GM18951 (cell line): ENCODE measurements around the gene SH2D7.

Experiments
- POLR2A ChIP-seq: IDR thresholded peaks from 4 replicates; pipeline ENCODE4 v1.6.1; 2011; ENCODE audit warnings: mild to moderate bottlenecking; ENCODE audit not compliant: insufficient read length, insufficient read depth; ENCODE audit errors: extremely low read depth
- in situ Hi-C: fragments of 300-500 bp; cut with MboI; formaldehyde crosslinking; loops from one replicate; pipeline ENCODE4 v1.12.0; 2022; ENCODE audit warnings: low sequenced_read_pairs, mixed read lengths, inconsistent platforms; ENCODE audit not compliant: unreplicated experiment

SH2D7 gene

GRCh38 chr15:78105476-78106241 lies 13.3 kb downstream of the SH2D7 start:
- TF ChIP-seq POLR2A: no peak
- in situ Hi-C loops: no loop called here

DNA sequence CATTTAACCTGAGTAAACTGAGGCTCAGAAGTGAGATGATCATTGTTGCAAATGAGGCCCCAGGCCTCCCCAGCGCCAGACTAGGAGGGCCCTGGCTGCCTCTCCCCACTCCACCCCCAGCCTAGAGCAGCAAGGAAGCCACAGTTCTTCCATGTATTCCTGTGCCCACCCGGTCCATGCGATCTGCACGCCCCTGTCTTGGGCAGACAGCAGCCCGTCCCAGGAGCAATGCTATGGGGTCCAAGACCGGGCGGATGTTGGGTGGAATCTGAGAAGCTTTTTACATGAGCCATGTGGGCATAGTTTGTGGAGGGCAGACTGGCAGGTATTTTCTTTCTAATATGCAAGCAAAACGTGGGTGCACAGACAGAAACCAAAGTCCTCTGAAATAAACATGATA lies 15.1 kb downstream of the SH2D7 start:
- in situ Hi-C loops: no loop called here
- TF ChIP-seq POLR2A: no peak

DNA sequence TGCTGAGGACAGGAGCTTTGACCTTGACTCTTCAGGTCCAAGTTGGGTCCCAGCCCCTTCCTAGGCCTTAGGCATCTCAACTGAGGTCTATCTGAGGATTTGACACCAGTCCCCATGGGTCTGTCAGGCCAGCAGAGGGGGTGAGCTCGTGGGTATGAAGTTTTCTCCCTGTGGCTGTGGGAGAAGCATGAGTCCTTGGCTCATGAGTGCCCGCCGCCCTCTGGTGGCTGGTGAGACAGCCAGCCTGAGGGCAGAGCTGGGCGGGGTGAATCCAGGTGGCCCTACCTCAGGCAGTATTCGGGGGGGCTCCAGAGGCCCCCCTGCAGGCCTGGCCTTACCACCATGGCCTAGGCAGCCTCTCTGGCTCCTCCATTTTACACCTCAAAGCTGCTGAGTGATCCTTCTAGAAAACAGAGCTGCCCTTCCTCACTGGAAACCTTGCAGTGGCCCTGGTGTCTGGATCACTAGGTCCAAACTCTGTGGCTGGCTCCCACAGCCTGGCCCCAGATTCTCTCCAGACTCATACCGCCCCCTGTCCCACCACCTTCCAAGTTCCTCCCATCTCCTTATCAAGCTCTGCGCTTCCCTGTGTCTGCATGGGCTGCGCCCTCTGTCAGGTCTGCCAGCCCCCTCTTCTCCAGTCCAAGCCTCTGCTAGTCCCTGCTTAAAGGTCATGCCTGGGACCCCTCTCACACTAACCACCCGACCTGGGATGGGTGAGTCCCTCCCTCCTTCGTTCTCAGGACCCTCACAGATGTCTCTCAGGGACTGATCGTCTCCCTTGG lies 16.1 kb downstream of the SH2D7 start:
- in situ Hi-C loops: no loop called here
- TF ChIP-seq POLR2A: no peak

- in situ Hi-C loops: no loop called here
- no peak for TF ChIP-seq POLR2A
Observed at GRCh38 chr15:78109156-78109555, 16.8 kb downstream of the SH2D7 start.

DNA sequence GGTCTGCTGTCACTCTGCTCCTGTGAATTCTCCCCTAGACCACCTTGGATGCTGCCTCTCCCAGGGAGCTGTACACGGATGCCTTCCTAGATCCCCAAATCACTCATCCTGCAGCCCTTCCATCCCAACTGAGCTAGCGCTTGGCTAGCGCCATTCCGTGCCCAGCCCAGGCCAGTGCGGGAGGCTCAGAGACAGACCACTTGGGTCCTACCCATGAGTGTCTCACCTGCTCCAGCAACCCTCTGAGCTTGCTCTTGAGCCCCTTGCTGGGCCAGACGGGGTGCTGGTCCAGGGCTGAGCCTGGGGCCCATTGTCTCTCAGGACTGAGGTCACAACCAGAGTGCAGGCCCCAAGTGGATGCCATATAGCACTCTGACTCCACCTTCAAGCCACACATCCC lies 17.7 kb downstream of the SH2D7 start:
- in situ Hi-C loops: loop anchor here (5.0 to 10.0 kb wide), 3 partner anchors 87 to 143 kb away; partner anchors contain the start of gene ACSBG1
- no peak for TF ChIP-seq POLR2A

DNA sequence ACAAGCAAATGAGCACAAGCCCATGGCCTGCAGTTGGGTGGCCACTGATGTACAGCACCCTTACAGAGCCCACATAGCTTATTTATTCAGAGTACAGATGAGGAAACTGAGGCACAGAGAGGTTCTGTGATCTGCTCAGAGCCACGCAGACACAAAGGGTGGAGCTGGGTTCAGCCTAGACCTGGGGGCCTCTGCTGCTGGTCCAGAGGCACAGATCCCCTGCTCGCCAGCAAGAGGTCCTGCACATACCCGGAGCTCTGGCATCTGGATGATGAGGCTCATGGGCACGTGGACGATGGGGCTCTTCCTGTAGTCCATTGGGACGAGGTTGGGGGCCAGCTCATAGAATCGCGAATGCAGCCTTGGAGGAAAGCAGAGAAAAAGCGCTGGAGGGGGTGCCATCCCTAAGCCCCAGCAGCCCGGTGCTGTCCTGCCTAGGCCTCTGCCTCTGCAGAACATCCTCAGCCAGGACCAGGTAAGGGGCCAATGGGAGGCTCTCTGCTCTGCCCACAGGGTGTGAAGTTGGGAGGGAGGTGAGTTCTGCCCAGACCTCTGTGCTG lies 18.6 kb downstream of the SH2D7 start:
- TF ChIP-seq POLR2A: no peak
- in situ Hi-C loops: loop anchor here (5.0 to 10.0 kb wide), 3 partner anchors 86 to 144 kb away; partner anchors contain the start of gene ACSBG1

DNA sequence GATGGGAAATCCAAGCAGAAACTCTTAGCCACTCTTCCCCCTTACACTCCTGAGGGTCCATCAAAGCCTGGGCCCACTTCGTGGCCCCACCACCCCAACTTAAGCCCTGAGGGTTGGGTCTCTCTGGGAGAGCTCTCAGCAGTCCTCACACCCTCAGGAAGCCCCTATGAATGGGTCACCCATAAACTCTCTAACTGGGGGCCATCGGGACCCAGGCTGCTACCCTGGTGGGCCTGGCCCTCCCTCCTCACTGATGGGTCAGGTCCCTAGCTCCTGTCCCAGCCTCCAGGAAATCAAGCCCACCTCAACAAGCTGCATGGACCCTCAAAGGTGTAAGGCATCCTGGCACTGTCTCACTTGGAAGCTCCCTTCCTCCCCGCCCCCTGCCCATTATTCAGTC lies 19.4 kb downstream of the SH2D7 start:
- in situ Hi-C loops: loop anchor here (5.0 to 10.0 kb wide), 3 partner anchors 86 to 144 kb away; partner anchors contain the start of gene ACSBG1
- no peak for TF ChIP-seq POLR2A

DNA sequence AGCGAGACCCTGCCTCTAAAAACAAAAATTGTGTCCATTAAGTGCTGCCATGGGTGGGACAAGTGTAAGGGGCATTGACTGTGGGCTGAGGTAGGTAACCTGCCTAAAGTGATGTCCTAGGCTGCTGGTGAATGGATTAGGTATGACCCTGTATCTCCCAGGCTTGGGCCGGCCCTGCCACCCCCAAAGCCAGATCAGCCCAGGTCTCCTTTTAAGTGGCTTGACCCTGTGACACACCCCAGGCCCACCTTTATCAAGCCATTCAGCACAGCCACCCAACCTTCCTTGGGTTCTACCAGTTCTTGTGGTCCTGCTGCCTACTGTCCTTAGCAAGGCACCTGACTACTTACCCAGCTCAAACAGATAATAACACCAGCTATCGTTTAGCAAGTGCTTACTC lies 20.2 kb downstream of the SH2D7 start:
- TF ChIP-seq POLR2A: no peak

GRCh38 chr15:78120523-78120922 lies 28.2 kb downstream of the SH2D7 start:
- in situ Hi-C loops: no loop called here
- no peak for TF ChIP-seq POLR2A

More for the DNA sequence above, 20.2 kb downstream of the SH2D7 start:
- in situ Hi-C loops: loop anchor here (5.0 to 10.0 kb wide), 3 partner anchors 85 to 145 kb away; partner anchors contain the start of gene ACSBG1

GRCh38 chr15:78125267-78125666 lies 32.9 kb downstream of the SH2D7 start:
- in situ Hi-C loops: no loop called here
- no peak for TF ChIP-seq POLR2A

DNA sequence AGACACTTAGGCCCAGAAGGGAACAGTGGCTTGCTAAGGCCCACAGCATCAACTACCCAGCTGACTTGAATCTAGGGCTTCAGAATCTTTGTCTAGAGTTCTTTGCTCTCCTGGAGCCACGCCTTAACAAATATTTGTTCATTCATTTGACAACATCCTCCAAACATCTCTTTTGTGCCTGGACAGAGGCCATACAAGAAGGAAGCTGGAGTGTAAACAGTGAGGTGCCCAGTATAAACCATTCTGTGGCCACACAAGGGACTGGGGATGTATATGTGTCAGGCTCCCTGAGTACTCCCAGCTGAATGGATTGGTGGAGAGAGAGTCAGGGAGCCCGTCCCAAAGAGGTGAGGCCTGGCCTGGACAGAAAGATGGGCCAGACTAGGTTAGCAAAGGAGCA lies 35.5 kb downstream of the SH2D7 start:
- TF ChIP-seq POLR2A: no peak
- in situ Hi-C loops: no loop called here

DNA sequence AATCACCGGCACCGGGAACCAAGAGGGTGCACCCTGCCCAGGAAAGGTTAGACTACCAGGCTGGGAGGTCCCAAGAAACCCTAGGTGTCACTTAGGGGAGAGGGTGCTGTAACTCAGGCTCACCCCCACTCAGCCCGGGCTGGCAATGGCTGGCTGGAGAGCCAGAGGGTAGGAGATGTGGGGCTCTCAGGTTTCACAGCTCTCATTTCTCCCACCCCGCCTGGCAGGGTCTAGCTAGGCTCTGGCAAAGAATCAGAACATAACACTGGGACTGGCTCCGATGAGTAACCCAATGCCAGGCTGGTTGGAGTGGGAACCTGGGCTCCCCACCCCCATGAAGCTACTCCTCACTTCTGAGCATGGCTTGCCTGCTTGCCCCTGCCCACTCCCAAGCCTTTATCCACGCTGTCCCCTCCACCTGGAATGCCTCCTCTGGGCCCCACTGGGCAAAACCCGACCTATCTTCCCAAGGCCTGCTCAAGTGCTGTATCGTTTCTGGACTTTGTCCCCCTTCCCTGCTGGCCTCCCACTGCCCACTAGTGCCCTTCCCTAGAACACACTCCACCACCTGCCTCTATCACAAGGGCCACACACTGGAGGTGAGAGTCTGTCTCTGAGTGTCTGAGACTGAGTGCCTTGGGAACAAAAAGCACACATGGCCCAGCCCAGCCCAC lies 36.9 kb downstream of the SH2D7 start:
- no peak for TF ChIP-seq POLR2A
- in situ Hi-C loops: no loop called here
